Measurements from ENCODE around the gene KLRG1. TPM values are rescaled to one million over a fixed set of nuclear protein-coding genes. Genes with fewer than 3 reads are reported as not detected.

Gene KLRG1
- total RNA-seq, 1 donor from 2014 or later = 3.7 TPM

GRCh38 chr12:9022592-9022991, 33.2 kb downstream of the KLRG1 start:
- H3K9me3 ChIP-seq = no peaks in the 10 kb centered on the region
- no peaks in the 10 kb centered on the region for H3K4me1 ChIP-seq
- H3K27ac ChIP-seq = no peak overlapping the region
- no peaks in the 10 kb centered on the region for H3K27me3 ChIP-seq
- no peak for DNase-seq (ENCODE audit: extremely low spot score in 2 of 2)
- TF ChIP-seq POLR2AphosphoS5 (IDR thresholded peaks at IDR 0.05; ENCODE audit: insufficient read depth in 1 of 2, low read depth in 1 of 2) = no peak
- no peak for TF ChIP-seq POLR2A (IDR thresholded peaks at IDR 0.05)
- no peak for TF ChIP-seq CTCF (IDR thresholded peaks at IDR 0.05)
- no peaks in the 10 kb centered on the region for H3K36me3 ChIP-seq
- no peak overlapping the region for H3K4me3 ChIP-seq
- intact Hi-C loops (cut with DNase I) = no loop called here

- no peak for TF ChIP-seq CTCF (IDR thresholded peaks at IDR 0.05)
- no peak for TF ChIP-seq POLR2AphosphoS5 (IDR thresholded peaks at IDR 0.05; ENCODE audit: insufficient read depth in 1 of 2, low read depth in 1 of 2)
- no peak for TF ChIP-seq POLR2A (IDR thresholded peaks at IDR 0.05)
- no peaks in the 10 kb centered on the region for H3K4me1 ChIP-seq
- H3K27ac ChIP-seq = no peak overlapping the region
- H3K4me3 ChIP-seq = no peak overlapping the region
- H3K36me3 ChIP-seq = no peaks in the 10 kb centered on the region
- DNase-seq (ENCODE audit: extremely low spot score in 2 of 2) = no peak
- H3K27me3 ChIP-seq = no peaks in the 10 kb centered on the region
- intact Hi-C loops (cut with DNase I) = no loop called here
- H3K9me3 ChIP-seq = no peaks in the 10 kb centered on the region
Measured at GRCh38 chr12:9024512-9024911, 35.2 kb downstream of the KLRG1 start.

GRCh38 chr12:9027161-9028059, 38.1 kb downstream of the KLRG1 start:
- Histone ChIP-seq H3K27me3 (no peaks in the 10 kb centered on the region), H3K4me3 (no peak overlapping the region), H3K9me3 (no peaks in the 10 kb centered on the region), H3K4me1 (no peaks in the 10 kb centered on the region), H3K27ac (no peak overlapping the region), H3K36me3 (no peaks in the 10 kb centered on the region)
- intact Hi-C loops (cut with DNase I) = no loop called here
- TF ChIP-seq POLR2AphosphoS5 (IDR thresholded peaks at IDR 0.05; ENCODE audit: insufficient read depth in 1 of 2, low read depth in 1 of 2) = no peak
- no peak for TF ChIP-seq POLR2A (IDR thresholded peaks at IDR 0.05)
- no peak for TF ChIP-seq CTCF (IDR thresholded peaks at IDR 0.05)
- no peak for DNase-seq (ENCODE audit: extremely low spot score in 2 of 2)

- Histone ChIP-seq H3K4me3 (no peak overlapping the region), H3K27me3 (no peaks in the 10 kb centered on the region), H3K4me1 (no peaks in the 10 kb centered on the region), H3K9me3 (no peaks in the 10 kb centered on the region), H3K36me3 (no peaks in the 10 kb centered on the region), H3K27ac (no peak overlapping the region)
- DNase-seq (ENCODE audit: extremely low spot score in 2 of 2) = no peak
- intact Hi-C loops (cut with DNase I) = no loop called here
- no peak for TF ChIP-seq CTCF (IDR thresholded peaks at IDR 0.05)
Measured at GRCh38 chr12:9030776-9031175, 41.4 kb downstream of the KLRG1 start.

- intact Hi-C loops (cut with DNase I) = no loop called here
- Histone ChIP-seq H3K27me3 (no peaks in the 10 kb centered on the region), H3K36me3 (no peaks in the 10 kb centered on the region), H3K4me1 (no peaks in the 10 kb centered on the region), H3K4me3 (no peak overlapping the region), H3K9me3 (no peaks in the 10 kb centered on the region), H3K27ac (no peak overlapping the region)
- DNase-seq (ENCODE audit: extremely low spot score in 2 of 2) = no peak
- TF ChIP-seq POLR2A (IDR thresholded peaks at IDR 0.05) = no peak
- no peak for TF ChIP-seq CTCF (IDR thresholded peaks at IDR 0.05)
- TF ChIP-seq POLR2AphosphoS5 (IDR thresholded peaks at IDR 0.05; ENCODE audit: insufficient read depth in 1 of 2, low read depth in 1 of 2) = no peak
Measured at GRCh38 chr12:9032202-9032964, 43.0 kb downstream of the KLRG1 start.
